LNCAP (cell line): Measurements from ENCODE around the gene RANBP1.

Experiments used
- CTCF ChIP-seq: fragments of 450-650 bp; IDR thresholded peaks from 2 replicates; pipeline ENCODE4 v1.5.1; 2017; ENCODE audit warnings: mild to moderate bottlenecking

Gene RANBP1

GRCh38 chr22:20173246-20173645, 57.3 kb downstream of the RANBP1 start:
- no peak for TF ChIP-seq CTCF

- no peak for TF ChIP-seq CTCF
Observed at GRCh38 chr22:20173772-20174171, 57.9 kb downstream of the RANBP1 start.

GRCh38 chr22:20174785-20175596, 59.1 kb downstream of the RANBP1 start:
- TF ChIP-seq CTCF, result no peak; the same call in 1 of the 2 replicates

- TF ChIP-seq CTCF, result no peak
Observed at GRCh38 chr22:20175597-20175900, 59.6 kb downstream of the RANBP1 start.

GRCh38 chr22:20176421-20177085, 60.6 kb downstream of the RANBP1 start:
- TF ChIP-seq CTCF, result no peak
